ENCODE results near the gene CS.
"Not testable (repeated sequence)": the region's sequence is repeated elsewhere in the genome, so short reads cannot be mapped to it uniquely, and the experiment has no call there.

The CS gene

DNA sequence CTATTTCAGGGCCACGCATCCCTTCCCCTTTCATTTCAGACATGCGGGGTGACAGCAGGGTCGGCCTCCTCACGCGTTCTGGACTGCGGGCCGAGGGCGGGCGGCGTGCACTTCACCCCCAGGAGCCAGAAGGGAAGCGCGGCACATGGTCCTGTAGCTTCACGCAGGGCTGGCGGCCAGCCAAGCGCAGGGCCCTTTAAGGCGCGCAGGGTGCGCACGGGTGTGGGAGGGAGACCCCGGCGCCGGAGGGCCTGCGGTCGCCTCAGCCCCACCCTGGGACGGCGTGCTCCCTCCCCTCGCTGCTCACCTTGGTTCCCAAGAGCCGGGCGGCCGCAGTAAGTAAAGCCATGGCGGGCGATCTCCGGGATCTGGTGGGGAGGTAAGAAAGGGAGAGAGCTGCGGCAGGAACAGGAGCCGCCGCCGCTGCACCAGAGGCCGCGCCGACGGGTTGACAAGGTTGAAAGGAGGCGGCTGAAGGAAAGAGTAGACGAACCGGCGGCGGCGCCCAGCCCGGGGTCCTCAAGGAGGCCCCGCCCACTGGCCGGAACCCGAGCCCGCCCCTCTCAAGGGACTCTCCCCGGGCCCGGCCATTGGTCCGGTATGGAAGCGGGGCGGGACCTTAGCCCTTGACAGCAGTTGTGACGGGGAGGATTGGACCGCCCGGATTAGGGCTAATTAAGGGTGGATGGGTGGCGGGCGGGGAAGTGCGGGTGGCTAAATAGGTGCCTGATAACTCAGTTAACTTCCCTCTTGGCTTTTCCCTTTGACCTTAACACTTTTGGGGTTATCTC lies at the start of gene CS:
TSS of gene CS (minus strand) at position 478 of the 791 bp plus-strand sequence. CDS start at position 349, 129 bp downstream.
- peak; percentile 99 for DNase-seq (ENCODE audit: low spot score)

DNA sequence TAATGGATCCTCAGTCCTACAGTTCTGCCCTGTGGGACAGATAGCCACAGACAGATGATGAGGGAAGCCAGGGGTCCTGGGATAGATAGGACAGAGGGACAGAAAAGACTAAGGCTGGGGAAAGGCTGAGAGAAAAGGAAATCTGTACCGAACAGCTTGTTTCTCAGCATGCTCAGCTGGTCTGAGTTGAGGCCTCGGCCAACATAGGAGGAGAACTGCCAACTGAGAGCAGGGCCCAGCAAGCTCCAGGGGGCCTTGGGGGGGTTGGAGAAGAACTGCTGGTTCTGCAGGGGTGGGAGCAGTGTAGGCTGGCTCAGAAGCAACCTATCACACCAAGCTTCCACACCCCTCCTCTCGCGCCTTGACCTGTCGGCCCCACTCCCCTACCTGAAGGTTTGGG lies 48.6 kb upstream of the CS start:
- no peak for DNase-seq (ENCODE audit: low spot score)

DNA sequence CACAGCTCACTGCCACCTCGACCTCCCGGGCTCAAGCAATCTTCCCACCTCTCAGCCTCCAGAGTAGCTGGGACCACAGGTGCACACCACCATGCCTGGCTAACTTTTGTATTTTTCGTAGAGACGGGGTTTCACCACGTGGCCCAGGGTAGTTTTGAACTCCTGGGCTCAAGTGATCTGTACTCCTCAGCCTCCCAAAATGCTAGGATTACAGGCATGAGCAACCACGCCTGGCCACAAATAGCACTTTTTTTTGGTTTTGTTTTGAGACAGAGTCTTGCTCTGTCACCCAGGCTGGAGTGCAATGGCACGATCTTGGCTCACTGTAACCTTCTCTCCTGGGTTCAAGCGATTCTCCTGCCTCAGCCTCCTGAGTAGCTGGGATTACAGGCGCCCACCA lies 47.1 kb upstream of the CS start:
- DNase-seq (ENCODE audit: low spot score), result not testable (repeated sequence)

DNA sequence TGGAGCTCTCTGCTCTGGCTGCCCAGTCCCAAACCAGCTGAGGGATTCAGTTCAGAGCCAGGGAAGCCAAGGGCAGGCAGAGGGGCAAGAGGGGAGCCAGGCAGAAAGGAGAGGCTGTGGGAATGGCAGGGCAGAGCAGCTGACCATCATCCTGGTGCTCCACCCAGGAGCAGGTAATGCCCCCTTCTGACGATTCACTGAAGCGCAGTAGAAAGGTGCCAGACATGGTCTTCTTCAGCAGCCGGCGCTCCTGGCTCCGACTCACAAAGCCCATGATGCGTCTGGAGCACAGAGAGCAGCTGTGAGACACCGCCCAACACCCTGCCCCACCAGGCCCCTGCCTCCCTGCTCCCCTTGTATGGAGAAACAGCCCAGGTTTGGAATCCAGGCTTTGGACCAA lies 46.5 kb upstream of the CS start:
- no peak for DNase-seq (ENCODE audit: low spot score)

DNA sequence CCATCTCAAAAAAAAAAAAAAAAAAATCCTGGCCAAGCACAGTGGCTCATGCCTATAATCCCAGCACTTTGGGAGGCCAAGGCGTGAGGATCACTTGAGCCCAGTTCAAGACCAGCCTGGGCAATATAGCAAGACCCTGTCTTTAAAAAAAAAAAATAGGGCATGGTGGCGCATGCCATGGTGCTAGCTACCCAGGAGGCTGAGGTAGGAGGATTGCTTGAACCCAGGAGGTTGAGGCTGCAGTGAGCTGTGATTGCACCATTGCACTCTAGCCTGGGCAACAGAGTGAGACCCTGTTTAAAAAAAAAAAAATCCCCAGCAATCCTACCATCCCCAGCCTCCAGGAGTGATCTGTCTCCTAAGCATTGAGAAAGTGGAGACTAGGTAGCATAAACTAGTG lies 42.2 kb upstream of the CS start:
- DNase-seq (ENCODE audit: low spot score), result not testable (repeated sequence)

DNA sequence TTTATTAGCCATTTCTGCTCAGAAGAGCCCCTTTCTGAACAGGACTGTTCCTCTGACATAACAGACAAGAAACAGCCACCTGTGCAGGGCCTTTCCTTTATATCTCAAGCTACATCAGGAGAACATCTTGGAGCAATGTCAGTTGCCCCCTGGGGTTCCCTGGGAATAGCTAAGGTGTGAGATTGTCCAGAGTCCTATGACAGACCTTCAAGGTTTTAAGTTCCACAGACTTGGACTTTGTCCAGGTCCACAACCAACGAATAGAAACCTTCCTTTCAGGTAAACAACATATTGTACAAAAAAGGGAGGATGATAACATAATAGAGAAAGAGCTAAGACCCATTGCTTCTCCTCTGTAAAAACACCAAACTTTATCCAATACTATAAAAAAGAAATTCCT lies 41.5 kb upstream of the CS start:
- no peak for DNase-seq (ENCODE audit: low spot score)

DNA sequence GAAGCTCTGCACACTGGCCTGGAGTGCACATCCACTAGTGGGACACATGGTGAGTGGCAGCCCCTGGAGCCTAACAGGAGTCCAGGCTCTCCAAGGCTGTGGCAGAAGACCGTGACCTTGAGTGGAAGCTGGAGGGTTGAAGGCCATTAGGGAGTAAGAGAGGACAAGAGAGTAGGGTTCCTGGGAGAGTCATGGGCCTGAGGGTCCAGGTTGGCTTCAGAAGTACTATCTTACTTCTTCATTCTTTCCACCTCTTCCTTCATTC lies 39.0 kb upstream of the CS start:
- DNase-seq (ENCODE audit: low spot score), result no peak

DNA sequence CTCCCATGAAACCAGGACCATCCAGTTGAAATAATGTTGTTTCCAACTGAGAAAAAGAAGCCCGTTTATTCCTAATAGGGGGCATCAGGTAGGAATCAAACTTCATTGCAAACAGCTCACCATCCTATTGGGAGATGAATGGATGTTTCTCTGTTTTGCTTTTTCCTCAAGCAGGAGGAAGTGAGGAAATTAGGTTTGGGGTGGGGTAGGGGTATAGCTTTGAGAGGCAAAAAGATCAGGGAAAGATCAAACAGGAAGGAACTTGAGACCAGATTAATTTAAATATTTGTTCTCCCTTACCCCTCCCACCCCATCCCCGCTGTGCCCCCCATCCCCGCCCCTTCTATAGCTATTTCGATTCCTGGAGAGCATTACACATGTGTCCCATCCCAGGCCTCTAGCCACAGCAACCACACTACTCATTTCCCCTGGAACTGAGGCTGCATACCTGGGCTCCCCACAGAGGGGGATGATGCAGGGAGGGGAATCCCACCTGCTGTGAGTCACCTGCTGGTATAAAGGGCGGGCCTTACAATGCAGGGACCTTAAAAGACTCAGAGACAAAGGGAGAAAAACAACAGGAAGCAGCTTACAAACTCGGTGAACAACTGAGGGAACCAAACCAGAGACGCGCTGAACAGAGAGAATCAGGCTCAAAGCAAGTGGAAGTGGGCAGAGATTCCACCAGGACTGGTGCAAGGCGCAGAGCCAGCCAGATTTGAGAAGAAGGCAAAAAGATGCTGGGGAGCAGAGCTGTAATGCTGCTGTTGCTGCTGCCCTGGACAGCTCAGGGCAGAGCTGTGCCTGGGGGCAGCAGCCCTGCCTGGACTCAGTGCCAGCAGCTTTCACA lies 38.4 kb upstream of the CS start, which contains the start of gene IL23A:
TSS of gene IL23A (plus strand) at position 577 of the 850 bp plus-strand sequence. CDS start at position 738, 161 bp downstream.
- peak; percentile 81 for DNase-seq (ENCODE audit: low spot score)

DNA sequence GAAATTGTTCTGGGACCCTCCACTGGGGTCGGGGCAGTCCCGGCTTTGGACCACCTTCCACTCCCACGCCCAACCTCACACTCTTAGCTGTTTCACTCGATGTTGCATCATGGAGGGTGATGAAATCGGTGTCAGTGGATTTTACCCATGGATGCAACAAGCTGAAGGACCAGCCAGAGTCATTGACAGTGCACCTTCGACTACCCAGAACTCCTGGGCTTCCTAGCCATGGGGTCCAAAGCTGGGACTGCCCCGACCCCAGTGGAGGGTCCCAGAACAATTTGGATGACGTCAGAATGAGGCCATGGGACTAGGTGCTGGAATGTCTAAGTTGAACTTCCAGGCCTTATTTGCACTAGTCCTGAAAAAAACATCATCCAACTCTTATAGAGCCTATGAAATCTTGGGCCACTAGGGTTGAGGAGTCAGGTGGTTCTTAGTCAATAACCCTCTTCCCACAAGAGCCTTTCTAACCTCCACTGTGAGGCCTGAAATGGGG lies 37.7 kb upstream of the CS start:
- DNase-seq (ENCODE audit: low spot score), result no peak

DNA sequence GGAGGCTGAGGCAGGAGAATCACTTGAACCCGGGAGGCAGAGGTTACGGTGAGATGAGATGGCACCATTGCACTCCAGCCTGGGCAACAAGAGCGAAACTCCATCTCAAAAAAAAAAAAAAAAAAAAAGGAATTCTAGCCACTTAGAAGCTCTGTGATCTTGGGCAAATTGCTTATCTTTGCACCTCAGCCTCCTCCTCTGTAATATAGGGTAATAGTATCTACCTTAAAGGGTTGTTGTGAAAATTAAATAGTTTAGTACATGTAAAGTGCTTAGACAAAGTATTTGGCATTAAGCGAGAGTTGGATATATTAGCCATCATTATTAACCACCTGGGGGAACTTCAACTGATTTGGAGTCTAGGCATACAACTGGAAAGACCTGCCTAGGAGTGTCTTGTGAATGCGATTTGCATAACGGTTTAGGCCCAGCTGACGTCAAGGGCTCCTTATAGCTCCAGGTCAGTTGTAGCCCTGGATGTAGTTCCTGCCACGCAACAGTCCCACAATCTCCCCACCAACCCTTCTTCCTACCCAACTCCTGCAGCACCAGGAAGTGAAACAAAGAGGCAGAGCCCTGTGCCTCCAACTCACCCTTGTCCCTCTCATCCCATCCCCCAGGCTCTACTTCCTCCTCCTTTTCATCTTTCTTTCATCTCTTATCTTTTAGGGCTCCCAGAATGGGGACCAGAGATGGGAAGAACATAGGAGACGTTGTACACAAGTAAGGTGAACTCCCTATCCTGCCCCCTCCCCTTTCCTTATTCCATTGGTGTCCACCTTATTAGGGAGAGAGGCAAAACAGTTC lies 36.4 kb upstream of the CS start:
- no peak for DNase-seq (ENCODE audit: low spot score)

DNA sequence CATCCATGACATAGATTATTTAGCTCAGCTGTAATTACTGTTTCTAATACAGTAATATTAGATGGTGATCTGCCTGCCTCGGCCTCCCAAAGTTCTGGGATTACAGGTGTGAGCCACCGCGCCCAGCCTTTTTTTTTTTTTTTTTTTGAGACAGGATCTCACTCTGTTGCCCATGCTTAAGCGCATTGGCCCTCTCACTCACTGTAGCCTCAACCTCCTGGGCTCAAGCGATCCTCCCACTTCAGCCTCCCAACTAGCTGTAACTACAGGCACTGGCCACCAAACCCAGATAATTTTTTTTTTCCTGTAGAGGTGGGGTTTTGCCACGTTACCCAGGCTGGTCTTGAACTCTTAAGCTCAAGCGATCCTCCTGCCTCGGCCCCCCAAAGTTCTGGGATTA lies 35.4 kb upstream of the CS start:
- DNase-seq (ENCODE audit: low spot score), result not testable (repeated sequence)

DNA sequence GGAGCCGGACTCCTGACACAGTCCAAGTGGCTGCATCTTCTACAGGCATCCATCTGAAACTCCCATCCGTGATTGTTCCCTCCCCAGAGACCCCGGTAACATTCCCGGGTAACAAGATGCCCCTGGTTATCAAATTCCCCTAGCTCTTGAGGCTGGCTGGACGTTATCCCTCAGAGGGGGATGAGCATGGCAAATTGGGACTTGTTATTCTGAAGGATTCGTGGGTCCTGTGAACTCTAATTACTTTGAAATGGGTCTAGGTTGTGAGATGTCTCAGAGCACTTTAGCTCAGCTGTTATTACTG lies 34.3 kb upstream of the CS start:
- no peak for DNase-seq (ENCODE audit: low spot score)

DNA sequence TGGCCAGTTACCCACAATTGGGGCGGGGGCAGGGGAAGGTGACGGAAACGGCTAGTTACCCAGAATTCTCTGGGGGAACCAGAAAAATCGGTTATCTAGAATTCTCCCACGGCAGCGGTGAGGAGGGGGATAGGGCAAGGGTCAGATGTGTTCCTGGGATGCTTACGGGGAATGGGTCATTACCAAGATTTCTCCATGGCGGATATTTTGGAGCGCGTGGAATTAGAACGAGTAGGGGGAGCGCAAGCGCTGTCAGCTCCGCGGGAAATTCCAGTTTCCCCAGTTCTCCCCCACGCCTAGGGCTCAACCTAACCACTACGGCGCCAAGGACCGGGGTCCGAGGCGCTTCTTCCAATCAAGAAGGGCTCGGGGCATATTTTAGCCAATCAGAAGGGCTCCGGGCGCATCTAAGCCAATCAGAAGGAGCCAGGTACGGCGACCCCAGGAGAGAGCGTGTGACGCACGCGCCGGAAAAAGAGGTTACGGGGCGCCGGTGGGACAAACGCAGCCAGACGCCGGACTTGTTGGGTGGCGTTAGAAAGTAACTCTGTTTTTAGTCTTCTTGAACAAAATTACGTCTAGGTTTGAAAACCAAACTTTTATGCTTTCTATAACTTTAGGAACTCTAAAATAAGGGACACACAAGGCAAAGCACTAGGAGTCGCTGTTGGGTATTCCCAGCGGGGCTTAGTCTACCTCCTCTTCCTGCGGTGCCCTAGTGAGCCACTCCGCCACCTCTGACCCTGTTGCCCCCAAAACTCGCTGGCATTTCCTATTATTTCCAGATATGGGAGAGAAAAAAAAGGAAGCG lies 33.8 kb upstream of the CS start, which contains the start of gene PAN2:
TSS of gene PAN2 (minus strand) at position 322 of the 811 bp plus-strand sequence. CDS start 906 bp downstream, outside the sequence.
- peak; percentile 97 for DNase-seq (ENCODE audit: low spot score)

DNA sequence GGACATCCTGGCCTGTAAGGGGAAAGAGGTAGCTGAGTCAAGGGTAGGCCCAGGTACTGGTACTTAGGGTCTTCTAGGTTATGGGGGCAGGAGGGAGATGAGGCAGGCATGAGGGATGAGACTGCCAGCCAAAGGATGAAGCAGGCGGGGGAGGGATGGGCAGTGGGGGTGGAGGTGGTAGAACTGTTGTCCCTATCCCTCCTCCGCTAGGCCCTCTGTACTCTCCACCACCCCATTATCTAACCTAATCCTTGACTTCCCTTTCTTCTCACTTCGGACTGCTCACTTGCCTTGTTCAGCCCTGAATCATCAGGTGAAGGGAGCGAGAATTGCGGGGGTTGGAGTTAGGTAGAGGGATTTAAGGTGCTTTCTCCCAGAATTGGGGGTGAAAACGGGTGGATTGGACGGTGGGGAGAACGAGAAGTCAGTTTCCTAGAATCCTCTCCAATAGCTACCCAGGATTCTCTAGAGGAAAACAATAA lies 33.1 kb upstream of the CS start:
- no peak for DNase-seq (ENCODE audit: low spot score)

DNA sequence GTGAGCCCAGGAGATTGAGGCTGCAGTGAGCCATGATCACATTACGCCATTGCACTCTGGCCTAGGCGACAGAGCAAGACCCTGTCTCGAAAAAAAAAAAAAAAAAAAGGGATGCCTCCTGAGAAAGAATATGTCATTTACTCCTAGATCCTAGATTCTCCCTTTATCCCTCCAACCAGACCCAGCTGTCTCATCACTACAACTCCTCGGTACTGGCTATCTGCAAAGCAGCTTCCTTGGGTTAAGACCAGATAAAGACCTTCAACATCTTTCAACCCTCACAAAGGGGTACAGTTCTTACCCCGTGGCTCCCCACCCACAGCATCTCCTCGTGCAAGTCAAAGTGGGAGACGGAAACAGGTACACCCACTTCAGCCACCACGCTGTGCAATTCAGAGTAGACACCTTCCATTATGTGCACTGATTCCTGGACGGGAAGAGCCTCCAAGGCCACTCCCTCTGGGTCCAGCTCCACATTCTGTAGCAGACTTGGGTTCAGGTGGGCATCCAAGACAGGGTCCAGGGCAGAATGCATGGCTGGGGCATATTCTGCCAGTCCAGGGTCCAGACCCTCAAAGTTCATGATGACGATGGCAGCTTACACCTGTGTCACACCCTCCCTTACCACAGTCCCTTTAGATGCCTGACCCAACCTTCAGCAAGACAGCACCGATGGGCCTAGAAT lies 32.5 kb upstream of the CS start:
- no peak for DNase-seq (ENCODE audit: low spot score)

DNA sequence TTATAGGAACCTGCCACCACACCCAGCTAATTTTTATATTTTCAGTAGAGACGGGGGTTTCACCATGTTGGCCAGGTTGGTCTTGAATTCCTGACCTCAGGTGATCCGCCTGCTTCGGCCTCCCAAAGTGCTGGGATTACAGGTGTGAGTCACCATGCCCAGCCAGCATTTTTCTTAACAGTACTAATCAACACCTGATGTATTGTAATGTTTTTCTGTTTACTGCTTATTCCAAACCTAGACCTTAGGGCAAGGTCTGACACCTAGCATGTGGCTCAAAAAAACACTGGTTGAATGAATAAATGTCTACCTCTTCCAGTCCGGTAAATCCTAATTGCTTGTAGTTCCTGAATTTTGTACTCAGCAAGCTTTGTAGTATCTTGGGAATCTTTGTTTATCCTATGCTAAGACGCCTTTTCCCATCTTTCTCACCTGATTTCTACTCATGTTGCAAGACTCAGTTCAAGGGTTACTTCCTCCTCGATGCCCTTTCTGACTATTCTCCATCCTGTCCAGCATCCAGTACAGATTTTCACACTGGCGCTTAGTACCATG lies 30.9 kb upstream of the CS start:
- no peak for DNase-seq (ENCODE audit: low spot score)

DNA sequence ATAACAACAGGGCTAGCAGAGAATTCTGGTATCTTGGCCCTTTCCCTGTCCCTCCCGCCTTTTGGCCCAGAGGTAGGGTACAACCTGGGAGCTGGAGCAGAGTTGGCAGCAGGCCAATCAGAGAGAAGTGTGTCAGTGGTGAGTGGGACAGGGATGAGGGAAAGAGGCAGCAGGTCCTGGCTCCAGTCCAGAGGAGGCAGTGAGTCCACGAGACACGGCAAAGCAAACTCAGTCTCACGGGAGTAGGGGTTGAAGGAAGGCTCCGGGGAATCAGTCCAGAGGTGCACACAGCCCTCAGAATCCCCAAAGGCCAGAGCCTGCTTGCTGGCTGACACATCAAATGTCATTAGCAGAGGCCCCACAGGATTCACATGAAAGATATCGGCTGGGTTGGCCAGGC lies 26.4 kb upstream of the CS start:
- DNase-seq (ENCODE audit: low spot score), result no peak

DNA sequence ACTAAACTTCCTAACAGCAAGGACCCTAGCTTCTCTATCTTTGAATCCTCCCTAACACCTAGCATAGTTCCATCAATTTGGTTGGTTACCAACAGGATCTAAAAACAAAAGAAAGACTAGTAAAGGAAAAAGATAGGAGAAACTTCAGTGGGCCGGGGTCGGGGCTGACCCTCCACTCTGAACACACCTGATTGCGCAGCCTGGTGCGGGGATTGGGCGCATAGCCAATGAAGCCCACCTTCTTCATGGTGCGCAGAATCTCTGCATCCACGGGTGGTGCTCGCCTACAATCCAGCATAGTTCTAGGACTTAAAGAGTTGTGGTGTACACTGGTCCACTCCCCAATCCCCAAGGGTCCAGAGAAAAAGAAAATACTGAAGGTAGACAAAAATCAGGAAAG lies 26.0 kb upstream of the CS start:
- no peak for DNase-seq (ENCODE audit: low spot score)

DNA sequence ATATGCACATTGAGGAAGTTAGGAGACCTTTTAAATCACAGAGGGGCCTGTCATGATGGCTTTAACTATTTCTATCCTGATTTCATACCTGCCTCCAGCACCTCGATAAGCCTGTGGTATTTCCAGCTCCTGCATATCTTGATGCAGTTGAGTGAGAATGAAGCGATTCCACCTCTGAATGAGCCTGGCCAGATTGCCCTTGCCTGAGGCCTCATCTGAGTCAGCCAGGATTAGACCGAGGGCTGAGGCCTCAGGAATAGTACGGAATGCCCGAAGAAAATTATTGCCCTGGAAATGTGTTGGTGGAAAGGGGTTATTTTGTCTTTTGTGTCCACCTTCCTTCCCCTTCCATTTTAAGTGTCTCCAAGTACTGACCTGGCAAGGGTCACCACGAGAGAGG lies 24.1 kb upstream of the CS start:
- DNase-seq (ENCODE audit: low spot score), result no peak

DNA sequence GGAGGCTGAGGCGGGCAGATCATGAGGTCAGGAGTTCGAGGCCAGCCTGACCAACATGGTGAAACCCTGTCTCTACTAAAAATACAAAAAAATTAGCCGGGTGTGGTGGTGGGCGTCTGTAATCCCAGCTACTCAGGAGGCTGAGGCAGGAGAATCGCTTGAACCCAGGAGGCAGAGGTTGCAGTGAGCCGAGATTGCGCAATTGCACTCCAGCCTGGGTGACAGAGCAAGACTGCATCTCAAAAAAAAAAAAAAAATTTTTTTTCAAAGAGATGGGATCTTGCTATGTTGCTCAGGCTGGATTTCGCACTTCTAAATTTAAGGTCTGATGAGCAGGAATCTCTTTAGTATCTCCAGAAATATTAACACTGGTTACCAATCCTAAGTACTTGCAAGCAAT lies 21.5 kb upstream of the CS start:
- not testable (repeated sequence) for DNase-seq (ENCODE audit: low spot score)

DNA sequence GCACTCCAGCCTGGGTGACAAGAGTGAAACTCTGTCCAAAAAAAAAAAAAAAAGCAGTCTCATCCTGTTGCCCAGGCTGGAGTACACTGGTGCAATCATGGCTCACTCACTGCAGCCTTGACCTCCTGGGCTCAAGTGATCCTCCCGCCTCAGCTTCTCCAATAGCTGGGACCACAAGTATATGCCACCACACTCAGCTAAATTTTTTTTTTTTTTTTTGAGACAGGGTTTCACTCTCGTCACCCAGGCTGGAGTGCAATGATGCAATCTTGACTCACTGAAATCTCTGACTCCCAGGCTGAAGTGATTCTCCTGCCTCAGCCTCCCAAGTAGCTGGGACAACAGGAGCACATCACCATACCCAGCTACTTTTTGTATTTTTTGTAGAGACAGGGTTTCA lies 20.9 kb upstream of the CS start:
- DNase-seq (ENCODE audit: low spot score), result no peak

Data from activated CD4-positive, alpha-beta T cell treated with anti-CD3 and anti-CD28 coated beads, Interleukin-2, Interleukin-4, amounts not matched to agents 100 ng/mL and 50 ng/mL, durations not matched to agents 16 hours and 8 hours (primary cell).